GM21367 (cell line): Measurements from ENCODE around the gene KRTAP10-12.

Experiments used
- ATAC-seq: cut with Tn5 transposase; IDR thresholded peaks from one replicate; pipeline ENCODE4 v1.9.1; 2021; ENCODE audit not compliant: unreplicated experiment

KRTAP10-12 gene

GRCh38 chr21:44730951-44731579 lies 34.1 kb downstream of the KRTAP10-12 start:
- ATAC-seq = no peak

GRCh38 chr21:44732263-44732662 lies 35.3 kb downstream of the KRTAP10-12 start:
- no peak for ATAC-seq

DNA sequence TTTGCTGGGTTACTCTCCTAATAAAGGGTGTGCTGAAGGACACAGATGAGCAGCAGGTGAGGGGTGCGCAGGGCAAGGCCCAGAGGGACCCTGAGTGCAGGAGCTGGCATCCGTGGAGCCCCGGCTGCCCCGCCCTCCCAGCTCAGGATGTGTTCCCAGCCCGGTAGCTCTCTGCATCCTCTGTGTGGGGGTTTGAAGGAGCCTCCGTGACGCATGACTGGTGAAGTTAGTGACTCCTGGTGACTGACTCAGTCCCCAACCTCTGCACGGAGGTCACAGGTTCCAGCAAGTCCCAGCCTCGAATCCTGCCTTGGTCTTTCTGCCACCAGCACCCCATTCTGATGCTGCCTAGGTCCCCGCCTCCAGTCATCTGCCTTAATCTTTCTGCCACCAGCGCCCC lies 36.0 kb downstream of the KRTAP10-12 start:
- ATAC-seq = no peak

GRCh38 chr21:44734026-44734745 lies 37.2 kb downstream of the KRTAP10-12 start:
- ATAC-seq = no peak

GRCh38 chr21:44734841-44735240 lies 37.9 kb downstream of the KRTAP10-12 start:
- no peak for ATAC-seq

- ATAC-seq = no peak
Measured at GRCh38 chr21:44735821-44736220, 38.8 kb downstream of the KRTAP10-12 start.

- no peak for ATAC-seq
Measured at GRCh38 chr21:44736291-44737004, 39.5 kb downstream of the KRTAP10-12 start.

GRCh38 chr21:44737706-44738354 lies 40.9 kb downstream of the KRTAP10-12 start:
- ATAC-seq = no peak

DNA sequence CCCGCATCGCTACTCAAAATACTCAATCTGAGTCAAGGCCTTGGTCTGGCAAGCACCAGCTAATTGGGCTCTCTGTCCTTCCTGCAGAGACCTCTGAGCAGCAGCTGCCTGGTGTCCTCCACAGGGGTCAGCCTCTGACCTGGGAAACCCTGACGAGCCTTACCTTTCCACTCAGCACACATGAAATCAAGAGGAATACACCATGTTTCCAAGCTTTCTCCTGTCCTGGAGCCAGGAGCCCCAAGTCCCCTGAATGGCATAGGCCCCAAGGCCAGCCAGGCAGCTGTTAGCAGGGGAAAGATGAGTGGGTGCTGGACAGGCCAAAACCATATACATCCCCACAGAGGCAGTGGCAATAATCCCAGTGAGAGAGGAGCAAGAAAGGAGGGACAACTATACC lies 41.6 kb downstream of the KRTAP10-12 start:
- no peak for ATAC-seq

GRCh38 chr21:44739316-44739715 lies 42.3 kb downstream of the KRTAP10-12 start:
- no peak for ATAC-seq

- no peak for ATAC-seq
Measured at GRCh38 chr21:44740742-44741141, 43.8 kb downstream of the KRTAP10-12 start.

DNA sequence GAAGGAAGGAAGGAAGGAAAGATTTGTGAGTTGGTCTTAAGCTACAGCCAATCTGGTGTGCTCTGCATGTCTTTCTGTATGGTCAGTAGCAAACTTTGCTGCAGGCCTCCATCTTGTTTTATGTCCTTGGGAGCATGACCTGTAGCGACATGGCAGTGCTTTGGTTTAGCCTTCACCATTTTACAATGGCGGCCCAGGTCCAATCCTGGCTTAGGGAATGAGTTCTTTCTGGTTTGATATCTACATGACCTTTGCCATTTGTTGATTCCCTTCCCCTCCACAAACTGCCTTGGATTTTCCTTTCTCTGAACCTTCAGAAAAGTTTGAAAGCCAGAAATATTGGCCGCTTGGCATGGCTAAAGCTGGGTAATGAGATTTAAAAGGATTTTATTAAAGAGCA lies 44.9 kb downstream of the KRTAP10-12 start:
- ATAC-seq = no peak

GRCh38 chr21:44742418-44743153 lies 45.6 kb downstream of the KRTAP10-12 start:
- no peak for ATAC-seq
